Measurements from ENCODE around the gene CCDC200. TPM values are rescaled to one million over a fixed set of nuclear protein-coding genes. Genes with fewer than 3 reads are reported as not detected.

CCDC200 gene
- total and polyA plus RNA-seq, 2 of the 13 experiments (the other 11 are each of a cell fraction or from before 2014, with no cell fraction given), result not detected

DNA sequence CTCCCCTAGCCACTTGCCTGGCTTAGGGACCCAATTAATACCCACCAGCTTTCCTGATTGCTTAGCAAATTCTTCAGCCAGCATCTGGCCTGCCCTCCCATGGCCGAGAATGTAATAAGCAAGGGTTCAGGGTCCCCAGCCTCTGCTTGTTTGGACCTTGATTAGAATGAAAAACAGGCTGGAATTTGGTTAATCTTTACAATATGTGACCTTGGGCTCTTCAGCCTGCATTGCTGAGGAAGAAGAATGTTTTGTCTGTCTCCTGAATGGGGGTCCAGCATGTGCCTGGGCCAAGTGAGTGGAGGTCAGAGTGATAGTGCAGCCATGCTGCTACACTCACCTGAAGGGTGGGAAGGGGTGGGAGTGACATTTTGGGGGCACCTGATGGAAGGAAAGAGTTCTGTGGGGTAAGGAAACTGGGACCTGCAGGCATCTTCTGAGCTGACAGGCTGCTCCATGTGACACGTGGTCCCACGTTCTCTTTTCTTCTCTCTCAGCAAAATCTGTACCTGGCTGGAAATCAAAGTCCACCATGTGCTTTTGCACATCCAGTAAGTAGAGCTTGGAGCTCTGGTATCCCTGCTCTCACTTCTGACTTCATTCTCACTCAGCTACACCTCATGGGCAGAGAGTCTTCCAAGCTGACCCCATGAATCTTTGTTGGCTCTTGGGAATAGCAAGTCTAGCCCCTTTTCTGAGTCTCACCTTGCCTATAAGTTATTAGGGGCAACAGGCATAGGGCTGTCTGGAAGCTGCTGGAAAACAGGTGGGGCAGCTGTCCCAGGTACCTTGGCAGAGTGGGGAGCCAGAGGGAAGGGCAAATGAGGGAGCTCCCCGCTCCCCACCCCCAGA is 11.4 kb downstream of the CCDC200 start (continued):
- TF ChIP-seq, protein P1, sequence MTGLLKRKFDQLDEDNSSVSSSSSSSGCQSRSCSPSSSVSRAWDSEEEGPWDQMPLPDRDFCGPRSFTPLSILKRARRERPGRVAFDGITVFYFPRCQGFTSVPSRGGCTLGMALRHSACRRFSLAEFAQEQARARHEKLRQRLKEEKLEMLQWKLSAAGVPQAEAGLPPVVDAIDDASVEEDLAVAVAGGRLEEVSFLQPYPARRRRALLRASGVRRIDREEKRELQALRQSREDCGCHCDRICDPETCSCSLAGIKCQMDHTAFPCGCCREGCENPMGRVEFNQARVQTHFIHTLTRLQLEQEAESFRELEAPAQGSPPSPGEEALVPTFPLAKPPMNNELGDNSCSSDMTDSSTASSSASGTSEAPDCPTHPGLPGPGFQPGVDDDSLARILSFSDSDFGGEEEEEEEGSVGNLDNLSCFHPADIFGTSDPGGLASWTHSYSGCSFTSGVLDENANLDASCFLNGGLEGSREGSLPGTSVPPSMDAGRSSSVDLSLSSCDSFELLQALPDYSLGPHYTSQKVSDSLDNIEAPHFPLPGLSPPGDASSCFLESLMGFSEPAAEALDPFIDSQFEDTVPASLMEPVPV (CRISPR knock-in tag; IDR thresholded peaks at IDR 0.05), result peak; percentile 85; the same call in 1 of the 2 replicates
- TF ChIP-seq ZNF780A (CRISPR knock-in tag; IDR thresholded peaks at IDR 0.05), result no peak
- TF ChIP-seq KLF15 (CRISPR knock-in tag; IDR thresholded peaks at IDR 0.05; ENCODE audit: borderline replicate concordance), result 0 out of 2 replicates have a peak, but pooled peaks have one; percentile 36
- TF ChIP-seq THAP11 (CRISPR knock-in tag; IDR thresholded peaks at IDR 0.05), result peak; percentile 62
- TF ChIP-seq MYC (CRISPR knock-in tag; IDR thresholded peaks at IDR 0.05; ENCODE audit: borderline replicate concordance), result peak; percentile 100
- TF ChIP-seq ZNF24 (IDR thresholded peaks at IDR 0.05), result no peak
- TF ChIP-seq XRCC5 (optimal IDR thresholded peaks at IDR 0.05; ENCODE audit: low read length), result peak; percentile 84
- TF ChIP-seq JUND (CRISPR knock-in tag; IDR thresholded peaks at IDR 0.05), result no peak
- no peak for TF ChIP-seq ATM (IDR thresholded peaks at IDR 0.05; ENCODE audit: borderline replicate concordance)
- TF ChIP-seq MED8 (CRISPR knock-in tag; IDR thresholded peaks at IDR 0.05; ENCODE audit: insufficient replicate concordance), result no peak
- peak; percentile 98 for TF ChIP-seq TEAD3 (CRISPR knock-in tag; optimal IDR thresholded peaks at IDR 0.05; ENCODE audit: borderline replicate concordance)
- TF ChIP-seq NONO (IDR thresholded peaks at IDR 0.05), result no peak
- TF ChIP-seq NONO (CRISPR knock-in tag; conservative IDR thresholded peaks at IDR 0.05), result peak; percentile 67; the same call in 1 of the 2 replicates
- peak; percentile 30; the same call in 1 of the 2 replicates for TF ChIP-seq ZNF567 (CRISPR knock-in tag; IDR thresholded peaks at IDR 0.05; ENCODE audit: borderline replicate concordance)
- no peak; the same call in 1 of the 2 replicates for TF ChIP-seq KLF12 (CRISPR knock-in tag; IDR thresholded peaks at IDR 0.05; ENCODE audit: borderline replicate concordance)
- TF ChIP-seq, protein P2, sequence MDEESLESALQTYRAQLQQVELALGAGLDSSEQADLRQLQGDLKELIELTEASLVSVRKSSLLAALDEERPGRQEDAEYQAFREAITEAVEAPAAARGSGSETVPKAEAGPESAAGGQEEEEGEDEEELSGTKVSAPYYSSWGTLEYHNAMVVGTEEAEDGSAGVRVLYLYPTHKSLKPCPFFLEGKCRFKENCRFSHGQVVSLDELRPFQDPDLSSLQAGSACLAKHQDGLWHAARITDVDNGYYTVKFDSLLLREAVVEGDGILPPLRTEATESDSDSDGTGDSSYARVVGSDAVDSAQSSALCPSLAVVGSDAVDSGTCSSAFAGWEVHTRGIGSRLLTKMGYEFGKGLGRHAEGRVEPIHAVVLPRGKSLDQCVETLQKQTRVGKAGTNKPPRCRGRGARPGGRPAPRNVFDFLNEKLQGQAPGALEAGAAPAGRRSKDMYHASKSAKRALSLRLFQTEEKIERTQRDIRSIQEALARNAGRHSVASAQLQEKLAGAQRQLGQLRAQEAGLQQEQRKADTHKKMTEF (CRISPR knock-in tag; IDR thresholded peaks at IDR 0.05), result peak; percentile 90
- peak; percentile 96 for TF ChIP-seq FOXO1 (CRISPR knock-in tag; IDR thresholded peaks at IDR 0.05)
- no peak for TF ChIP-seq ZFYVE20 (CRISPR knock-in tag; IDR thresholded peaks at IDR 0.05; ENCODE audit: borderline replicate concordance, low read depth)
- 0 out of 2 replicates have a peak, but pooled peaks have one; percentile 86 for TF ChIP-seq ZNF383 (CRISPR knock-in tag; IDR thresholded peaks at IDR 0.05; ENCODE audit: borderline replicate concordance)
- TF ChIP-seq SMAD9 (CRISPR knock-in tag; IDR thresholded peaks at IDR 0.05), result no peak
- TF ChIP-seq ATF1 (CRISPR knock-in tag; IDR thresholded peaks at IDR 0.05), result no peak
- TF ChIP-seq ZNF605 (CRISPR knock-in tag; IDR thresholded peaks at IDR 0.05), result peak; percentile 92
- TF ChIP-seq ZNF790 (CRISPR knock-in tag; IDR thresholded peaks at IDR 0.05; ENCODE audit: borderline replicate concordance), result peak; percentile 79; the same call in 1 of the 2 replicates
- TF ChIP-seq RORA (CRISPR knock-in tag; IDR thresholded peaks at IDR 0.05), result no peak
- peak; percentile 88 for TF ChIP-seq HDAC1 (CRISPR knock-in tag; IDR thresholded peaks at IDR 0.05)
- TF ChIP-seq, protein P3, sequence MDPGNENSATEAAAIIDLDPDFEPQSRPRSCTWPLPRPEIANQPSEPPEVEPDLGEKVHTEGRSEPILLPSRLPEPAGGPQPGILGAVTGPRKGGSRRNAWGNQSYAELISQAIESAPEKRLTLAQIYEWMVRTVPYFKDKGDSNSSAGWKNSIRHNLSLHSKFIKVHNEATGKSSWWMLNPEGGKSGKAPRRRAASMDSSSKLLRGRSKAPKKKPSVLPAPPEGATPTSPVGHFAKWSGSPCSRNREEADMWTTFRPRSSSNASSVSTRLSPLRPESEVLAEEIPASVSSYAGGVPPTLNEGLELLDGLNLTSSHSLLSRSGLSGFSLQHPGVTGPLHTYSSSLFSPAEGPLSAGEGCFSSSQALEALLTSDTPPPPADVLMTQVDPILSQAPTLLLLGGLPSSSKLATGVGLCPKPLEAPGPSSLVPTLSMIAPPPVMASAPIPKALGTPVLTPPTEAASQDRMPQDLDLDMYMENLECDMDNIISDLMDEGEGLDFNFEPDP (CRISPR knock-in tag; conservative IDR thresholded peaks at IDR 0.05), result 0 out of 2 replicates have a peak, but pooled peaks have one; percentile 89
- TF ChIP-seq ZBTB20 (CRISPR knock-in tag; IDR thresholded peaks at IDR 0.05; ENCODE audit: borderline replicate concordance, low read depth), result peak; percentile 93

All from HepG2 (cell line).